Measurements from ENCODE around the gene AURKB.

- no peak for TF ChIP-seq CTCF (IDR thresholded peaks at IDR 0.05; ENCODE audit: poor library complexity, severe bottlenecking)
- no peak for TF ChIP-seq MXI1 (conservative IDR thresholded peaks at IDR 0.05; ENCODE audit: poor library complexity, severe bottlenecking)
Observed at GRCh38 chr17:8255499-8255898, 45.1 kb upstream of the AURKB start.
